ENCODE measurements around the gene MGAT5.

The MGAT5 gene

GRCh38 chr2:134377730-134378129 is 123.9 kb downstream of the MGAT5 start:
- ATAC-seq, result no peak

GRCh38 chr2:134379293-134379692 is 125.4 kb downstream of the MGAT5 start:
- no peak for ATAC-seq
- TF ChIP-seq RARB (CRISPR knock-in tag; IDR thresholded peaks at IDR 0.05) (no peak), ZNF70 (CRISPR knock-in tag; IDR thresholded peaks at IDR 0.05) (no peak), TSHZ2 (CRISPR knock-in tag; IDR thresholded peaks at IDR 0.05) (no peak), ZFP3 (CRISPR knock-in tag; IDR thresholded peaks at IDR 0.05) (no peak), ZNF8 (CRISPR knock-in tag; IDR thresholded peaks at IDR 0.05) (no peak), SNAI2 (CRISPR knock-in tag; IDR thresholded peaks at IDR 0.05) (no peak)

More at GRCh38 chr2:134377730-134378129, 123.9 kb downstream of the MGAT5 start:
- TF ChIP-seq TSHZ2 (CRISPR knock-in tag; IDR thresholded peaks at IDR 0.05), result no peak
- TF ChIP-seq TCF4 (CRISPR knock-in tag; IDR thresholded peaks at IDR 0.05; ENCODE audit: borderline replicate concordance), result no peak
- no peak for TF ChIP-seq ESRRG (CRISPR knock-in tag; IDR thresholded peaks at IDR 0.05)
- TF ChIP-seq CSRNP3 (CRISPR knock-in tag; IDR thresholded peaks at IDR 0.05), result no peak
- no peak for TF ChIP-seq PATZ1 (CRISPR knock-in tag; IDR thresholded peaks at IDR 0.05; ENCODE audit: borderline replicate concordance)
- no peak for TF ChIP-seq TOX (CRISPR knock-in tag; IDR thresholded peaks at IDR 0.05; ENCODE audit: borderline replicate concordance)
- no peak for TF ChIP-seq PPARA (CRISPR knock-in tag; IDR thresholded peaks at IDR 0.05; ENCODE audit: borderline replicate concordance)
- no peak for TF ChIP-seq CSDC2 (CRISPR knock-in tag; IDR thresholded peaks at IDR 0.05)
- TF ChIP-seq RARB (CRISPR knock-in tag; IDR thresholded peaks at IDR 0.05), result no peak
- no peak for TF ChIP-seq BACH2 (CRISPR knock-in tag; IDR thresholded peaks at IDR 0.05; ENCODE audit: borderline replicate concordance)
- TF ChIP-seq GLIS3 (CRISPR knock-in tag; IDR thresholded peaks at IDR 0.05), result no peak
- TF ChIP-seq ZFP3 (CRISPR knock-in tag; IDR thresholded peaks at IDR 0.05), result no peak
- no peak for TF ChIP-seq ZNF8 (CRISPR knock-in tag; IDR thresholded peaks at IDR 0.05)
- no peak for TF ChIP-seq POU6F1 (CRISPR knock-in tag; IDR thresholded peaks at IDR 0.05; ENCODE audit: borderline replicate concordance, low read depth)
- TF ChIP-seq SNAI2 (CRISPR knock-in tag; IDR thresholded peaks at IDR 0.05), result no peak
- TF ChIP-seq CREB5 (CRISPR knock-in tag; IDR thresholded peaks at IDR 0.05; ENCODE audit: low read depth), result no peak
- no peak for TF ChIP-seq ISL1 (CRISPR knock-in tag; IDR thresholded peaks at IDR 0.05)
- TF ChIP-seq ARNTL (CRISPR knock-in tag; IDR thresholded peaks at IDR 0.05; ENCODE audit: borderline replicate concordance, low read depth), result no peak
